WTC11 (cell line): ENCODE measurements around the gene NOL4L. TPM values are rescaled to one million over a fixed set of nuclear protein-coding genes. Genes with fewer than 3 reads are reported as not detected.

Source experiments
- ATAC-seq: fragments of 200-7000 bp; cut with Tn5 transposase; 2 replicates; pipeline ENCODE4 v1.10.0; 2021; ENCODE audit warnings: mild to moderate bottlenecking, moderate library complexity
- CTCF ChIA-PET: fragments of 300-600 bp; sonication (Branson Sonifier 250); formaldehyde crosslinking; loops from one replicate; lab custom pipeline; 2021; ENCODE audit warnings: antibody characterized with exemption; lab: Charles Lee
- POLR2A ChIA-PET: fragments of 350-600 bp; sonication (Branson Sonifier 250); formaldehyde crosslinking; loops from one replicate; lab custom pipeline; 2021; ENCODE audit warnings: antibody characterized with exemption; lab: Charles Lee
- DNase-seq: peaks from one replicate; pipeline ENCODE4 v3.0.0; 2021; ENCODE audit warnings: low spot score
- H3K27ac Mint-ChIP-seq: 2 replicates; pipeline ENCODE4 v1.8.0; 2021; ENCODE audit warnings: mixed read lengths
- H3K27me3 Mint-ChIP-seq: 2 replicates; pipeline ENCODE4 v1.8.0; 2021; ENCODE audit warnings: low read depth, mild to moderate bottlenecking, moderate library complexity, mixed read lengths
- H3K36me3 Mint-ChIP-seq: 2 replicates; pipeline ENCODE4 v1.8.0; 2021; ENCODE audit warnings: mixed read lengths
- H3K4me1 Mint-ChIP-seq: 2 replicates; pipeline ENCODE4 v1.8.0; 2022; ENCODE audit warnings: mixed read lengths
- H3K4me3 Mint-ChIP-seq: 2 replicates; pipeline ENCODE4 v1.8.0; 2021; ENCODE audit warnings: mild to moderate bottlenecking, moderate library complexity, mixed read lengths
- H3K9me3 Mint-ChIP-seq: 2 replicates; pipeline ENCODE4 v1.8.0; 2021; ENCODE audit warnings: mixed read lengths
- ATF2 ChIP-seq: sonication (generic); formaldehyde crosslinking; IDR thresholded peaks from 2 replicates; pipeline ENCODE4 v1.8.1; 2022; ENCODE audit warnings: low read depth, missing genetic modification reagents, borderline replicate concordance
- ATF3 ChIP-seq: sonication (generic); formaldehyde crosslinking; conservative IDR thresholded peaks from 2 replicates; pipeline ENCODE4 v1.8.1; 2022; ENCODE audit warnings: mild to moderate bottlenecking, missing genetic modification reagents
- CREM ChIP-seq: sonication (generic); formaldehyde crosslinking; IDR thresholded peaks from 2 replicates; pipeline ENCODE4 v1.8.1; 2022; ENCODE audit warnings: mild to moderate bottlenecking, missing genetic modification reagents, moderate library complexity
- E2F4 ChIP-seq: sonication (generic); formaldehyde crosslinking; IDR thresholded peaks from 2 replicates; pipeline ENCODE4 v1.8.1; 2022; ENCODE audit warnings: low read depth, mild to moderate bottlenecking, moderate library complexity, missing genetic modification reagents, borderline replicate concordance
- ESRRA ChIP-seq: sonication (generic); formaldehyde crosslinking; IDR thresholded peaks from 2 replicates; pipeline ENCODE4 v1.8.1; 2022; ENCODE audit warnings: mild to moderate bottlenecking, missing genetic modification reagents, borderline replicate concordance
- HMGXB4 ChIP-seq: sonication (generic); formaldehyde crosslinking; IDR thresholded peaks from 2 replicates; pipeline ENCODE4 v1.8.1; 2023; ENCODE audit warnings: mild to moderate bottlenecking, moderate library complexity, missing genetic modification reagents
- IRF2 ChIP-seq: sonication (generic); formaldehyde crosslinking; IDR thresholded peaks from 2 replicates; pipeline ENCODE4 v1.8.0; 2022; ENCODE audit warnings: low read depth, missing genetic modification reagents, borderline replicate concordance
- MXD4 ChIP-seq: fragments of 250-450 bp; sonication (Bioruptor Pico); IDR thresholded peaks from 2 replicates; pipeline ENCODE4 v1.8.0; 2021; ENCODE audit warnings: mild to moderate bottlenecking, moderate library complexity, borderline replicate concordance
- NFATC4 ChIP-seq: fragments of 250-450 bp; sonication (Bioruptor Pico); IDR thresholded peaks from 2 replicates; pipeline ENCODE4 v1.9.0; 2021; ENCODE audit warnings: mild to moderate bottlenecking
- NR2C2 ChIP-seq: sonication (generic); formaldehyde crosslinking; IDR thresholded peaks from 2 replicates; pipeline ENCODE4 v1.8.0; 2022; ENCODE audit warnings: mild to moderate bottlenecking, missing genetic modification reagents
- PRDM15 ChIP-seq: sonication (generic); formaldehyde crosslinking; IDR thresholded peaks from 2 replicates; pipeline ENCODE4 v1.8.0; 2022; ENCODE audit warnings: missing genetic modification reagents
- PRRX2 ChIP-seq: fragments of 250-450 bp; sonication (Bioruptor Pico); IDR thresholded peaks from 2 replicates; pipeline ENCODE4 v1.8.0; 2021; ENCODE audit warnings: mild to moderate bottlenecking
- SP1 ChIP-seq: sonication (generic); formaldehyde crosslinking; conservative IDR thresholded peaks from 2 replicates; pipeline ENCODE4 v1.8.1; 2022; ENCODE audit warnings: missing genetic modification reagents
- TCF7 ChIP-seq: sonication (generic); formaldehyde crosslinking; IDR thresholded peaks from 2 replicates; pipeline ENCODE4 v1.8.0; 2022; ENCODE audit warnings: mild to moderate bottlenecking, low read depth, missing genetic modification reagents, moderate library complexity
- TEAD1 ChIP-seq: sonication (generic); formaldehyde crosslinking; IDR thresholded peaks from 2 replicates; pipeline ENCODE4 v1.8.0; 2022; ENCODE audit warnings: mild to moderate bottlenecking, missing genetic modification reagents
- TP53 ChIP-seq: sonication (generic); formaldehyde crosslinking; IDR thresholded peaks from 2 replicates; pipeline ENCODE4 v1.8.1; 2023; ENCODE audit warnings: mild to moderate bottlenecking, missing genetic modification reagents
- ZMAT4 ChIP-seq: fragments of 250-450 bp; sonication (Bioruptor Pico); IDR thresholded peaks from 2 replicates; pipeline ENCODE4 v1.9.0; 2021; ENCODE audit warnings: mild to moderate bottlenecking
- ZNF263 ChIP-seq: sonication (generic); formaldehyde crosslinking; IDR thresholded peaks from 2 replicates; pipeline ENCODE4 v1.8.1; 2022; ENCODE audit warnings: low read depth, mild to moderate bottlenecking, moderate library complexity, missing genetic modification reagents
- ZNF532 ChIP-seq: fragments of 250-450 bp; sonication (Bioruptor Pico); IDR thresholded peaks from 2 replicates; pipeline ENCODE4 v1.9.0; 2021; ENCODE audit warnings: mild to moderate bottlenecking, borderline replicate concordance
- total RNA-seq: library from RNA; stranded (reverse); gene quantifications from 3 replicates; pipeline ENCODE4 v1.2.3, GENCODE V29; 2021

NOL4L gene
- total RNA-seq, 1 experiment from 2014 or later, result 29.0 TPM

DNA sequence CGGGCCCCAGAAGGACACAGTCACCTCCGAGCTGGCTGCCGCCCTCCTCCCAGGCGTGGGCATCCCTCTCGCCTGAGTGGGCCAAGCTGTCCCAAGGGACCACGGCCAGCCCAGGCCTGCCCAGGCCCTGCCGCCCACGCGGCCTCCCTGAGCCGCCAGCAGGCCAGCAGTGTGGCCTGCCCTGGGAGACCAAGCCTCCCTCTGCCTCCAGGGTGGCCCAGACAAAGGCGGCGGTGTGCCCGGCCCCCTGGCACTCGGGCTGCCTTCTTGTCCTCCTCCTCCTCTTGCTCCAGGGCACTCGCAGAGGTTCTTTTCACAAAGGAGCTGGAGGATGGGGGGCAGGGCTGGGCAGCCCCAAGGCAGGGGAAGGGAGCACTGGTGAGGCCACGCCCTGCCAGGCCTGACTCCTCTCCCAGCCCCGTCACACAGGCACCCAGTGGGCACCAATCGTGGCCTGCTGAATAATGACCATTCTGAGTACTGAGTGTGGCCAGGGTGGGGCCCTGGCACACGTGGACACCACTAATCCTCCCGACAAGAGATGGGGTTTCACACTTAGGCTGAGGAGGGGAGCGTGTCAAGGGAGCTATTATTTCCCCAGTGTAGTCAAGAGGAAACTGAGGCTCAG, 25.3 kb downstream of the NOL4L start (continued):
- TF ChIP-seq ZNF532 (CRISPR knock-in tag) (no peak), TCF7 (CRISPR knock-in tag) (no peak), ESRRA (CRISPR knock-in tag) (no peak)

- POLR2A ChIA-PET, result no interaction called here
- no peaks in the 10 kb centered on the region; the same call in 1 of the 2 replicates for H3K27me3 Mint-ChIP-seq
- no peak overlapping the region for H3K27ac Mint-ChIP-seq
- H3K4me1 Mint-ChIP-seq, result peaks cover 36% of the 10 kb centered on the region
- no peaks in the 10 kb centered on the region for H3K36me3 Mint-ChIP-seq
- DNase-seq, result no peak
- H3K9me3 Mint-ChIP-seq, result peaks cover 4% of the 10 kb centered on the region; the same call in 1 of the 2 replicates
- CTCF ChIA-PET, result interaction anchor here (1.5 kb wide), 1 partner anchor 85 kb away, joined by 3 read pairs; no protein-coding TSS in a partner anchor
- TF ChIP-seq ATF2 (no peak), NR2C2 (CRISPR knock-in tag) (no peak), E2F4 (CRISPR knock-in tag) (no peak), TEAD1 (CRISPR knock-in tag) (no peak)
- H3K4me3 Mint-ChIP-seq, result no peak overlapping the region
- no peak for ATAC-seq
These were observed 25.9 kb downstream of the NOL4L start for GRCh38 chr20:32559205-32559752.

DNA sequence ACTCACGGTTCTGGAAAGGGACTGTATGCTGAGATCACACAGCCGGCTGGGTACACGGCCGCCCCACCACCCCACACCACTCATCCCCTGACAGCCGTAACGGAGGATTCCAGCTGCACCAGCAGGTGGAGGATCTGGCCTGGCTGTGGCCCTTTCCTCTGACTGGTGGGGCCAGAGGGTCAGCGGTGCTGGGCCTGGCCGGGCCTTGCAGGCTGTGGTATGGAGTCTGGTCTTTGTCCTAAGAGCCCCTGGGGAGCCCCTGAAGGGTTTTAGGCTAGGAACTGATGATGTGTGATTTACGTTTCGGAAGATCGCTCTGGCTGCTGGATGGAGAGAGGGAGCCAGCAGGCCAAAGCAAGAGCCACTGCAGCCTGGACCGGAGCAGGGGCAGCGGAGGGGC, 26.6 kb downstream of the NOL4L start:
- Mint-ChIP-seq H3K27me3 (no peaks in the 10 kb centered on the region; the same call in 1 of the 2 replicates), H3K4me3 (no peak overlapping the region), H3K27ac (no peak overlapping the region), H3K9me3 (peaks cover 4% of the 10 kb centered on the region; the same call in 1 of the 2 replicates), H3K4me1 (peaks cover 30% of the 10 kb centered on the region), H3K36me3 (no peaks in the 10 kb centered on the region)
- ChIA-PET CTCF (no interaction called here), POLR2A (no interaction called here)
- no peak for DNase-seq
- peak; percentile 10; the same call in 1 of the 2 replicates for ATAC-seq
- no peak for TF ChIP-seq TP53 (CRISPR knock-in tag)
- TF ChIP-seq CREM (CRISPR knock-in tag), result no peak
- no peak for TF ChIP-seq ZMAT4 (CRISPR knock-in tag)
- TF ChIP-seq NFATC4 (CRISPR knock-in tag), result no peak
- TF ChIP-seq ATF3 (CRISPR knock-in tag), result no peak
- TF ChIP-seq SP1 (CRISPR knock-in tag), result no peak
- no peak for TF ChIP-seq MXD4 (CRISPR knock-in tag)
- TF ChIP-seq PRRX2 (CRISPR knock-in tag), result no peak
- TF ChIP-seq PRDM15 (CRISPR knock-in tag), result no peak
- no peak for TF ChIP-seq ZNF263 (CRISPR knock-in tag)
- no peak for TF ChIP-seq NR2C2 (CRISPR knock-in tag)
- TF ChIP-seq HMGXB4, result no peak
- TF ChIP-seq IRF2 (CRISPR knock-in tag), result no peak
